Inferior parietal cortex (tissue), 1 donor: ENCODE data around the gene UCN.
"Not testable (repeated sequence)": the region's sequence is repeated elsewhere in the genome, so short reads cannot be mapped to it uniquely, and the experiment has no call there.

Experiments
- DNase-seq: peaks from one replicate; pipeline ENCODE4 v3.0.0-alpha.2; 2016; ENCODE audit errors: extremely low spot score

UCN gene

GRCh38 chr2:27308359-27308881, at the start of gene UCN:
Gene UCN, minus strand, starts transcription at chr2:27308445. Its CDS starts 550 bp downstream, at chr2:27307895.
- DNase-seq: no peak

- DNase-seq: peak; percentile 99
Measured at GRCh38 chr2:27356382-27357181, 48.3 kb upstream of the UCN start, which contains the start of gene GTF3C2. Gene GTF3C2, minus strand, starts transcription at chr2:27356764. Its CDS starts 13,210 bp downstream, at chr2:27343554.

- DNase-seq: peak; percentile 15
Measured at GRCh38 chr2:27356056-27356381, 47.8 kb upstream of the UCN start.

- no peak for DNase-seq
Measured at GRCh38 chr2:27354597-27354927, 46.3 kb upstream of the UCN start.

GRCh38 chr2:27353762-27354596, 45.7 kb upstream of the UCN start:
- DNase-seq: no peak

- not testable (repeated sequence) for DNase-seq
Measured at GRCh38 chr2:27353386-27353761, 45.1 kb upstream of the UCN start.

GRCh38 chr2:27351802-27352598, 43.8 kb upstream of the UCN start:
- DNase-seq: no peak

GRCh38 chr2:27350106-27350693, 42.0 kb upstream of the UCN start:
- DNase-seq: no peak

GRCh38 chr2:27347641-27348040, 39.4 kb upstream of the UCN start:
- DNase-seq: no peak

GRCh38 chr2:27336173-27336572, 27.9 kb upstream of the UCN start:
- DNase-seq: no peak

- DNase-seq: no peak
Measured at GRCh38 chr2:27335311-27335710, 27.1 kb upstream of the UCN start.

- no peak for DNase-seq
Measured at GRCh38 chr2:27324720-27325119, 16.5 kb upstream of the UCN start.

GRCh38 chr2:27323596-27324285, 15.5 kb upstream of the UCN start:
- no peak for DNase-seq

GRCh38 chr2:27322766-27323595, 14.7 kb upstream of the UCN start, which contains the start of gene MPV17:
Gene MPV17, minus strand, starts transcription at chr2:27323097. Its CDS starts 580 bp downstream, at chr2:27322517.
- peak; percentile 95 for DNase-seq

- no peak for DNase-seq
Measured at GRCh38 chr2:27322301-27322765, 14.1 kb upstream of the UCN start.

GRCh38 chr2:27320958-27321543, 12.8 kb upstream of the UCN start:
- DNase-seq: peak; percentile 25

GRCh38 chr2:27319839-27320238, 11.6 kb upstream of the UCN start:
- not testable (repeated sequence) for DNase-seq

- peak; percentile 34 for DNase-seq
Measured at GRCh38 chr2:27316655-27317412, 8.6 kb upstream of the UCN start.

- no peak for DNase-seq
Measured at GRCh38 chr2:27315122-27315521, 6.9 kb upstream of the UCN start.
